T-helper 17 cell (primary cell): ENCODE data around the gene SEMA6A. TPM values are rescaled to one million over a fixed set of nuclear protein-coding genes. Genes with fewer than 3 reads are reported as not detected.

Experiments used
- ATAC-seq: fragments of 150-1000 bp; cut with Tn5 transposase; 2 replicates; pipeline ENCODE4 v1.10.0; 2021; ENCODE audit warnings: mild to moderate bottlenecking, moderate library complexity
- DNase-seq, 3 donors: peaks; one replicate each; pipeline versions ENCODE4 v3.0.0 to v3.0.0-alpha.2; 2020 to 2021
- H3K9me3 ChIP-seq: one replicate; pipeline ENCODE4 v1.7.0; 2013; ENCODE audit warnings: low read length, mild to moderate bottlenecking; ENCODE audit not compliant: control insufficient read depth, poor library complexity, severe bottlenecking
- H3K27ac Mint-ChIP-seq: one replicate; pipeline ENCODE4 v1.8.0; 2022; ENCODE audit warnings: mild to moderate bottlenecking, moderate library complexity, mixed read lengths
- H3K27me3 Mint-ChIP-seq: one replicate; pipeline ENCODE4 v1.8.0; 2022; ENCODE audit warnings: mixed read lengths
- H3K36me3 Mint-ChIP-seq: one replicate; pipeline ENCODE4 v1.8.0; 2022; ENCODE audit warnings: low read depth, mixed read lengths
- H3K4me1 Mint-ChIP-seq: one replicate; pipeline ENCODE4 v1.8.0; 2022; ENCODE audit warnings: mild to moderate bottlenecking, mixed read lengths
- H3K4me3 Mint-ChIP-seq: one replicate; pipeline ENCODE4 v1.8.0; 2022; ENCODE audit warnings: mild to moderate bottlenecking, moderate library complexity, mixed read lengths
- total RNA-seq, 4 donors: library from RNA in 2 of 4; stranded (reverse) in 2 of 4; gene quantifications; one replicate each; pipeline ENCODE4 v1.2.3 and lab custom pipeline; 2022 to 2026

SEMA6A gene
- total RNA-seq, 2 donors from 2014 or later: 0.31 TPM; not detected in 1

DNA sequence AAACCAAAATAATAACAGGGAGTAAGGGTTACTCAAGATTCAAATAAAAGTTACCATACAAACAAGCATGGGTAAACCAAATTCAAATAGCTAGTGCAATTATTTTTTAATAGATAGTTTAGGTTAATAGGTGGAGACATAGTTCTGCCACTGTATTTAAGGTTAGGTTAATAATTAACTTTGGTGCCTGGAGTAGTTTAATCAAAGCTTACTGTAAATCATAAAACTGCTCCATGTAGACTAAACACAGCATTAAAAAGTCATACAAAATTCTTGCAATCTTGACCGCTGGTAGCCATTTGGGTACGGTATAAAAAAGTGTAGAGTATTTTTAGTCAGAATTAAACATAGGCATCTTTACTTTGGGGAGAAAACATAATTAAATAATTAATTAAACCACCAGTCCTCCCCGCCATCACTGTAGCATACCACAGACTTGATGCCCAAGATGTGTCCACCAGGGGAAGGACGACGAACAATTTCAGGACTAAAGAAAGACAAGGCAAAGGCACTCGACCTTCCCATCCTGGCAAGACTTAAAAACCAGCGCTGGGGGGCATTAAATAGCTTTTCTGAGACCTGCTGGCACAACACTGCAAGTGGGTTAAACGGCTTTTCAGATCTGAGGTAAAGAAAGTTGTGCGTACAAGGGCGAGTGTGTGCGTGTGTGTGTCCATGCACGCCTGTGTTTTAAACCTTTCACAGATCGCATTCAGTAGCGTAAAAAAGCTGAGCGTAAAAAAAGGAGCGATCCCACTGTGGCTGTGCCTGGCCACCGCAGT lies 2.9 kb downstream of the SEMA6A start:
- Mint-ChIP-seq H3K4me3 (no peak overlapping the region), H3K27me3 (peaks cover 80% of the 10 kb centered on the region), H3K27ac (no peak overlapping the region), H3K4me1 (peaks cover 14% of the 10 kb centered on the region), H3K36me3 (peaks cover 3% of the 10 kb centered on the region)
- no peak for ATAC-seq
- no peak for DNase-seq
- no peaks in the 10 kb centered on the region for H3K9me3 ChIP-seq

DNA sequence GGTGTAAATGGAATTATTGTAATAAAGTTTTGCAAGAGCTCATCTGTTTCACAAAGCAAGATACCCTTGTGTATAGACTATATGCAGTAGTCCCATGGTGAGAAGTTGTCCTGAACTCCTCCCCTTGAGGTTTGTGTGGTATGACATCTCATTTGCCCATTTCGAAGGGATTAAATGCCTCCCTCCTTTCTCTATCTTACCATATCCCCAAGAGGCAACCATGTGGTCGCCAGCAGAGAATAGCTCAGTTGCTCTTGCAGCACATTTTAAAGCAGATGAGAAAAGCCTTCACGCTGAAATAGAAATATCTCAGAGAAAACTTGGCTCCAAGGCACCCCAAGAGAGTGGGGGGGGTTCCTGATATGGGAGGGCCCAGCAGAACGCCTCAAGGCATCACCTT lies 4.6 kb downstream of the SEMA6A start:
- DNase-seq (no peak), ATAC-seq (no peak)
- H3K9me3 ChIP-seq: no peaks in the 10 kb centered on the region
- Mint-ChIP-seq H3K27ac (no peak overlapping the region), H3K4me1 (peaks cover 7% of the 10 kb centered on the region), H3K27me3 (peaks cover 72% of the 10 kb centered on the region), H3K36me3 (peaks cover 3% of the 10 kb centered on the region), H3K4me3 (no peak overlapping the region)

DNA sequence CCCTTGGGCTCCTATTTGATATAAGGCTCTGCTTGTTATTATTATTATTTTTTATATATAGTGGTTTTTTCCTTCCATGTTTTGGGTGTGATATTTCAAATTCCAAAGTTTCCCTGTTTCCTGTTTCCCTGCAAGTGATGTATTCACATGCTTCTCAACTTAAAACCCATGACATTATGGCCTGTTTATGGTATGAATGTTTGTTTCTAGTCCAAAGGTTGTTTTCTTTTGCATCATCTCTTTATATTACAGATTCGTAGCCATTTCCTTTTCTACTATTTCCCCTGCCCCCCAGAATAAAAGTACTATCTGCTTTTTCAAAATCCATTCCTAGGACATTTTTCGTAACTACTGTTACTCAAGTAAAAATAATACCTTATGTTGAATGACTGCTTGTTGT lies 7.5 kb downstream of the SEMA6A start:
- H3K9me3 ChIP-seq: no peaks in the 10 kb centered on the region
- ATAC-seq (no peak), DNase-seq (no peak)
- no peak overlapping the region for H3K27ac Mint-ChIP-seq
- H3K4me3 Mint-ChIP-seq: no peak overlapping the region
- H3K36me3 Mint-ChIP-seq: no peaks in the 10 kb centered on the region
- no peaks in the 10 kb centered on the region for H3K4me1 Mint-ChIP-seq
- H3K27me3 Mint-ChIP-seq: peaks cover 46% of the 10 kb centered on the region

DNA sequence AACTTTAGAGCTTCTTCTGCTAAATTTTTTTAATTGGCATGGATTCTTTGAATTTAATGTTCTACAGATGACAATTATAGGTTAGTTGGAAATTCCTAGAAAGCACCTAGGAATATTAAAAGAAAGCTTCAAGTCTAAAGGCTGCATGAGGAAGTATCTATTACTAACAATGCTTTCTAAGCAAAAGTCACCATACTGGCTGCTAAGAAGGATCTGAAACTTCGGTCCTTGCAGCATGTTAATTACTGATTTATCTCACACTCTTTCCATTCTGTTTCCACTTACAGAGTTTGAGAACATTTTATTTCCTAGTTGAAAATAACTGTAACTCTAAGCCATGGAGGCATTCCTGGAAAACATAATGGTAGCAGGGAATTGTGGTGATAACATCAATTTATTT lies 8.4 kb downstream of the SEMA6A start:
- H3K9me3 ChIP-seq: no peaks in the 10 kb centered on the region
- Mint-ChIP-seq H3K4me1 (no peaks in the 10 kb centered on the region), H3K27ac (no peak overlapping the region), H3K4me3 (no peak overlapping the region), H3K27me3 (peaks cover 38% of the 10 kb centered on the region), H3K36me3 (no peaks in the 10 kb centered on the region)
- DNase-seq (no peak), ATAC-seq (no peak)

DNA sequence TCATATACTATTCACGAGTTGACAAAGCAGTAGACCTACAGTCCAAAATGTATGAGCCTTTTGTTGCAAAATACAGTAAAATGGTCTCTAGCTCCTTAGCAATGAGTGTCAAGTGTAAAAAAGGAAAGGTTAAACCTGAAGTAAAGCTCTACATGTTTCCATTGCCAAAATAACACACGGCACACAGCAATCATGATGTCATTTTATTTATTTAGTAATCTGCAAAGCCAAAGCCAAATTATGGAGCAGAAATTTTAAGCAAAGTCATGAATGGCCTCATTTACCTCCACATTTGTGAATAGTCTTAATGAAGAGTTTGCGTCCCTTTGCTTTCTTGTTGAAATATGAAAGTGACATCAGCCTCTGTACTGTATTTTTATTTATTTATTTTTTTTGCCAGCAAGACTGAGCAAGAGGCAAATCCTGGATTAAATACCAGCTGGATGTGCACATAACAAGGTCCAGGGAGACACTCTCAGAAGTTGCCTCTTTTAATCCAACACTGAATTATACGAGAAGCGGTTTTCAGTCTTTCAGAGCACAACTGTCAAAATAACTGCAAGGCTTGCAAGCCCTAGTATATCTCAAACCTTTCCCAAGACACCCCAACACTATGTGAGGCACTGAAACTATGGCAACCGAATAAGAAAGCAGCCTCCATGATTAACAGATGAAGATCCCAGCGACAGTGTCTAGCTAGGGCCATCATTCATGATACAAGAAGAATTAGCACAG lies 9.7 kb downstream of the SEMA6A start:
- Mint-ChIP-seq H3K4me1 (no peaks in the 10 kb centered on the region), H3K27me3 (peaks cover 25% of the 10 kb centered on the region), H3K27ac (no peak overlapping the region), H3K4me3 (no peak overlapping the region), H3K36me3 (peaks cover 2% of the 10 kb centered on the region)
- ATAC-seq (no peak), DNase-seq (no peak)
- no peaks in the 10 kb centered on the region for H3K9me3 ChIP-seq

DNA sequence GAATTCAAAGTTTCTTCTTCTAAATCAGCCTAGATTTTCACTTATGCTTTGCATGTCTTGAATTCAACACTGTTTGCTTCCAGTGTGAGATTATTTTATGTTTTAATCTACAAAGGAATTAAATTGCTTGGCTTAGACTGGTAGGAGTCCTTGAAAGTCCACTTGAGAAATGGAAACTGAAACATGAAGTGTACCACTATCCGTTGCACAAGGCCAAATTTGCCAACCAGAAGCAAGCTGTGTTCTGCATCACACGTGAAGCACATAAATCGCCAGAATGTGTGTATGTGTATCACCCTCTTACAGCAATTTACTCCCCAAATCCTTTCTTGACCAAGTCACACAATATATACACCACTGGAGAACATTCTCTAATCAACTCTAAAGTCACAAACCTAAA lies 10.3 kb downstream of the SEMA6A start:
- Mint-ChIP-seq H3K27me3 (peaks cover 18% of the 10 kb centered on the region), H3K4me3 (no peak overlapping the region), H3K36me3 (peaks cover 2% of the 10 kb centered on the region), H3K27ac (no peak overlapping the region), H3K4me1 (no peaks in the 10 kb centered on the region)
- H3K9me3 ChIP-seq: no peaks in the 10 kb centered on the region
- DNase-seq (no peak), ATAC-seq (no peak)

- DNase-seq (no peak), ATAC-seq (no peak)
- H3K27me3 Mint-ChIP-seq: peaks cover 14% of the 10 kb centered on the region
- H3K9me3 ChIP-seq: no peaks in the 10 kb centered on the region
- H3K27ac Mint-ChIP-seq: no peak overlapping the region
- no peak overlapping the region for H3K4me3 Mint-ChIP-seq
- H3K4me1 Mint-ChIP-seq: no peaks in the 10 kb centered on the region
- peaks cover 2% of the 10 kb centered on the region for H3K36me3 Mint-ChIP-seq
Measured at GRCh38 chr5:116563736-116564308, 10.8 kb downstream of the SEMA6A start.

DNA sequence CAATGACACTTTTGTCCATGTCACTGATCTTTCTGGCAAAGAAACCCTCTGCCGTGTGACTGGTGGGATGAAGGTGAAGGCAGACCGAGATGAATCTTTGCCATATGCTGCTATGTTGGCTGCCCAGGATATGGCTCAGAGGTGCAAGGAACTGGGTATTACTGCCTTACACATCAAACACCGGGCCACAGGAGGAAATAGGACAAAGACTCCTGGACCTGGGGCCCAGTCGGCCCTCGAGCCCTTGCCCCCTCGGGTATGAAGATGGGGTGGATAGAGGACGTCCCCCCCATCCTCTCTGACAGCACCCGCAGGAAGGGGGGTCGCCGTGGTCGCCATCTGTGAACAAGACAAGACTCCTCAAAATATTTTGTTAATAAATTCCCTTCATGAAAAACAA lies 12.0 kb downstream of the SEMA6A start:
- DNase-seq (no peak), ATAC-seq (no peak)
- Mint-ChIP-seq H3K4me3 (no peak overlapping the region), H3K27me3 (peaks cover 6% of the 10 kb centered on the region), H3K4me1 (no peaks in the 10 kb centered on the region), H3K27ac (no peak overlapping the region), H3K36me3 (peaks cover 2% of the 10 kb centered on the region)
- no peaks in the 10 kb centered on the region for H3K9me3 ChIP-seq

DNA sequence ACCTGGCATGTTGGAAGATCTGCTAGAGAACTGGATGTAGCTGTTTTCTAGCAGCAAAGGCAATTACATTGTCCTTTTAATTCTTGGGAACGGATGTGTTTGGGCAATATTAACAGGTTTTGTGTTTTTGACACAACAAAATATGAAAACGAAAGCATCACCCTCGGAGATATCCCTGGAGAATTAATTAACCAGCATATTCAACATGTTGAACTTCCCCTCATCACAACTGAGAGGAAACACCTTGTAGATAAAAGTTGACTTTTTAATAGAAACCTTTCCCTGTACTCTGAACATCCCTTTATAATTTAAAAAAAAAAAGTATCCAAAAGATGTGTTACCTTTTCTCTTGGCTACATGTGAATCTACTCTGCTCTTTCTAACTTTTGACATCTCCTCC lies 13.0 kb downstream of the SEMA6A start:
- no peaks in the 10 kb centered on the region for H3K4me1 Mint-ChIP-seq
- H3K9me3 ChIP-seq: no peaks in the 10 kb centered on the region
- DNase-seq: no peak
- no peak overlapping the region for H3K27ac Mint-ChIP-seq
- ATAC-seq: no peak
- no peaks in the 10 kb centered on the region for H3K27me3 Mint-ChIP-seq
- no peak overlapping the region for H3K4me3 Mint-ChIP-seq
- peaks cover 2% of the 10 kb centered on the region for H3K36me3 Mint-ChIP-seq

- Mint-ChIP-seq H3K4me3 (no peak overlapping the region), H3K4me1 (no peaks in the 10 kb centered on the region), H3K27me3 (no peaks in the 10 kb centered on the region), H3K27ac (no peak overlapping the region), H3K36me3 (peaks cover 2% of the 10 kb centered on the region)
- H3K9me3 ChIP-seq: no peaks in the 10 kb centered on the region
- DNase-seq: no peak
- no peak for ATAC-seq
Measured at GRCh38 chr5:116559673-116560164, 14.9 kb downstream of the SEMA6A start.

DNA sequence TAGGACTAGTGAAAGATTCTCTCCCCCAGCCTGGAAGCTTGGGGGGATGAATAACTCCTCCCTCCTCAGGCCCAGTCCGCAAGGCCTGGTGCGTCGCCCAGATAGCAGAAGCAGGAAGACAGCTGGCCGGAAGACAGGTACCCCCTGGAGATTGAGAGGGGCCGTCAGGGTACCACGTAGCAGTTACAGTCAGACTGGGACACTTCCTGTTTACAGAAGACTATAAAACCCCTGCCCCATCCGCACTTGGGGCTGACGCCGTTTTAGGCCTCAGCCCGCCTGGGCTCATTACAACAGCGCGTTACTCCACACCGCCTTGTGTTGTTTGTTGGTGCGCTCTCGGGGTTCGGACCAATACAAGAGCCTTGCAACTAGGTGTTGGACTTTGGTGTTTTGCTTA lies 15.4 kb downstream of the SEMA6A start:
- ATAC-seq (no peak), DNase-seq (no peak)
- no peak overlapping the region for H3K4me3 Mint-ChIP-seq
- no peaks in the 10 kb centered on the region for H3K27me3 Mint-ChIP-seq
- H3K4me1 Mint-ChIP-seq: no peaks in the 10 kb centered on the region
- no peak overlapping the region for H3K27ac Mint-ChIP-seq
- H3K36me3 Mint-ChIP-seq: peaks cover 2% of the 10 kb centered on the region
- no peaks in the 10 kb centered on the region for H3K9me3 ChIP-seq

- no peak for DNase-seq
- H3K27ac Mint-ChIP-seq: no peak overlapping the region
- no peaks in the 10 kb centered on the region for H3K27me3 Mint-ChIP-seq
- H3K9me3 ChIP-seq: no peaks in the 10 kb centered on the region
- no peaks in the 10 kb centered on the region for H3K4me1 Mint-ChIP-seq
- H3K36me3 Mint-ChIP-seq: peaks cover 2% of the 10 kb centered on the region
- ATAC-seq: no peak
- no peak overlapping the region for H3K4me3 Mint-ChIP-seq
Measured at GRCh38 chr5:116557669-116558271, 16.9 kb downstream of the SEMA6A start.

GRCh38 chr5:116554764-116555163 lies 19.9 kb downstream of the SEMA6A start:
- no peaks in the 10 kb centered on the region for H3K9me3 ChIP-seq
- ATAC-seq (no peak), DNase-seq (no peak)
- H3K4me3 Mint-ChIP-seq: no peak overlapping the region
- H3K36me3 Mint-ChIP-seq: no peaks in the 10 kb centered on the region
- no peaks in the 10 kb centered on the region for H3K4me1 Mint-ChIP-seq
- no peaks in the 10 kb centered on the region for H3K27me3 Mint-ChIP-seq
- no peak overlapping the region for H3K27ac Mint-ChIP-seq
